ENCODE measurements around the gene CDC42SE1. TPM values are rescaled to one million over a fixed set of nuclear protein-coding genes. Genes with fewer than 3 reads are reported as not detected.

CDC42SE1 gene, protein sequence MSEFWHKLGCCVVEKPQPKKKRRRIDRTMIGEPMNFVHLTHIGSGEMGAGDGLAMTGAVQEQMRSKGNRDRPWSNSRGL
- total RNA-seq (2021) (57.5 and 63.8 TPM in 2 replicates), Bru-seq, nascent RNA (percentile 71 among the genes with signal in this experiment), BruChase-seq, experiment 1, labeled RNA remaining after a 2-hour chase (percentile 86 among the genes with signal in this experiment), BruChase-seq, experiment 2, labeled RNA remaining after a 6-hour chase (percentile 83 among the genes with signal in this experiment)
- long read RNA-seq, transcript CDC42SE1-201 (5 exons, 3,045 nt): major isoform, 18 of 28 reads
- long read RNA-seq, partial matches to known transcripts: 2 of 28 reads
- long read RNA-seq, other reads (novel, unspliced or antisense): 7 of 28 reads

DNA sequence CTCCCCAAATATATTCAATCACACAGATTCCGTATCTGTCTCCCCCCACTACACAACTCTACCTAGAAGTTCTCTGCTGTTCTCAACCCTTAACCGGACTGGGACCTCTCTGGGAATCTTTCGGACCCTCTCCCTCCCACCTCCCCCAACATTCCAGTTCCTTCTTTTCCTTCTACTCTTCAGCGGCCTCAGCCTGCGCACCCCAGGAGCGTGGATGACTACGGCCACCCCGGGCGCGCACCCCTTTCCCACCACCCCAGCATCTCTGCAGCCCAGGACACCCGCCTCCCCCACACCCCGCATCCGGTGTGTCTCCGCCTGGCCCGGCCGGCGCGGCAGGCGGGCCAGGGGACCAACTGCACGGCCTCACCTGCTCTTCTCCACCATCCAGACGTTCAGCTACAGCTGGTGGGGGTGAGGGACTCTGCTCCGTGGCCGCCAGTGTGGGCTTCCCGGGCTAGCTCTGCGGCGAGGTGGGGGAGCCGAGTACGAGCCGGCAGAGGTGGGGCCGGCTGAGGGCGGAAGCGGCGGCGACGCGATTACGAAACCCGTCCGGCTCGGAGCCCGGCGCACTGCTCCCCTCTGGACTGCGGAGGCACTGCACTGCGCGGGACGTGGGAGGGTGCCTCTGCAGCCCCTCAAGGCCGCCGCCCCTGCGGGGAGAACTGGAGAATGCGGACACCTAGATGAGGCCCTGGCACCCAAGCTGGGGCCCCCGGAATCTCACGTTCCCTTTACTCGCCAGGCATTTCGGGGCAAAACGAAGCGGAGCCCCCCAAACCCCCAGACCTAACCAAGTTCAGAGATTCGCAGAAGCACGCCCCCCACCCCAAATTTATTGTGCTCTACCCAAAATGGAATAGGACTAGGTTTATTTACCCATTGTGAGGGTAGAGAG is at the start of gene CDC42SE1:
TSS of gene CDC42SE1 (minus strand) at position 514 of the 898 bp plus-strand sequence. CDS start 3,892 bp downstream, outside the sequence.
- Histone ChIP-seq H3K4me3 (ENCODE audit: low read depth, low read length, poor library complexity, severe bottlenecking) (peak within 1 kb of the TSS; percentile 99), H3K36me3 (ENCODE audit: insufficient read depth, low read length, poor library complexity, severe bottlenecking) (peaks cover 31% of the 10 kb centered on the region), H3K27me3 (replicated peaks; ENCODE audit: insufficient read depth, low read depth, low read length, poor library complexity) (no peaks in the 10 kb centered on the region), H3K4me1 (ENCODE audit: insufficient read depth, low read length, poor library complexity, severe bottlenecking) (peaks cover 16% of the 10 kb centered on the region), H3K27ac (ENCODE audit: low read depth, low read length, poor library complexity, severe bottlenecking) (peak within 1 kb of the TSS; percentile 95), H3K9me3 (ENCODE audit: low read depth, low read length, poor library complexity, severe bottlenecking) (no peaks in the 10 kb centered on the region)
- intact Hi-C loops (cut with micrococcal nuclease; ENCODE audit: unreplicated experiment): loop anchor here (1.0 kb wide), 1 partner anchor 11 kb away; the partner anchor contains the start of gene GABPB2
- TF ChIP-seq CTCF (conservative IDR thresholded peaks at IDR 0.05; ENCODE audit: low read depth, low read length) (peak; percentile 77), EZH2 (IDR thresholded peaks at IDR 0.05; ENCODE audit: borderline replicate concordance, low read depth, low read length, poor library complexity, severe bottlenecking) (no peak)
- no TSS peak for BruUV-seq (replicated peaks)
- ChIA-PET POLR2A (ENCODE audit: low non-redundant PET) (no interaction called here), CTCF (interaction anchor here (0.6 to 1.0 kb wide), 3 partner anchors 11 to 32 kb away, joined by 4 to 7 read pairs (median 6); no protein-coding TSS in a partner anchor)
- DNase-seq (ENCODE audit: low spot score): peak; percentile 94

- intact Hi-C loops (cut with micrococcal nuclease; ENCODE audit: unreplicated experiment): no loop called here
- DNase-seq (ENCODE audit: low spot score): no peak
- Histone ChIP-seq H3K9me3 (ENCODE audit: low read depth, low read length, poor library complexity, severe bottlenecking) (no peaks in the 10 kb centered on the region), H3K27me3 (replicated peaks; ENCODE audit: insufficient read depth, low read depth, low read length, poor library complexity) (no peaks in the 10 kb centered on the region), H3K4me1 (ENCODE audit: insufficient read depth, low read length, poor library complexity, severe bottlenecking) (no peaks in the 10 kb centered on the region), H3K36me3 (ENCODE audit: insufficient read depth, low read length, poor library complexity, severe bottlenecking) (no peaks in the 10 kb centered on the region), H3K27ac (ENCODE audit: low read depth, low read length, poor library complexity, severe bottlenecking) (no peak overlapping the region), H3K4me3 (ENCODE audit: low read depth, low read length, poor library complexity, severe bottlenecking) (no peak overlapping the region)
- CTCF ChIA-PET: no interaction called here
- POLR2A ChIA-PET (ENCODE audit: low non-redundant PET): no interaction called here
- TF ChIP-seq CTCF (conservative IDR thresholded peaks at IDR 0.05; ENCODE audit: low read depth, low read length): no peak
- no peak for TF ChIP-seq EZH2 (IDR thresholded peaks at IDR 0.05; ENCODE audit: borderline replicate concordance, low read depth, low read length, poor library complexity, severe bottlenecking)
- BruUV-seq (replicated peaks): no TSS peak
Observed at GRCh38 chr1:151108331-151108730, 48.9 kb upstream of the CDC42SE1 start.

DNA sequence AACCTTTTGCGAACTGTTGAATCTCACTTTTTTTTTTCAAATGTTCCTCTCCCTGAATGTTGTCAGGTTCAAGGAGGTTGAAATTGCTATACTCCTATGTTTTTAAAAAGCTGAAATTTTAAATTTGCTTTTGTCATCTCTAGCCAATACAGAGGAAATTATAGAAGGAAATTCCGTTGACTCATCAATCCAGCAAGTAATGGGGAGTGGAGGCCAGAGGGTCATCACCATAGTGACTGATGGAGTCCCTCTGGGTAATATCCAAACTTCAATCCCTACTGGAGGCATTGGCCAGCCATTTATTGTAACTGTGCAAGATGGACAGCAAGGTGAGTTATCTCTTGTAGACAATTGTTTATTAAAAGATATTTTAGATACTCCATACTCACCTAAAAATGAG is 47.5 kb upstream of the CDC42SE1 start:
- intact Hi-C loops (cut with micrococcal nuclease; ENCODE audit: unreplicated experiment): no loop called here
- POLR2A ChIA-PET (ENCODE audit: low non-redundant PET): no interaction called here
- no TSS peak for BruUV-seq (replicated peaks)
- Histone ChIP-seq H3K4me3 (ENCODE audit: low read depth, low read length, poor library complexity, severe bottlenecking) (no peak overlapping the region), H3K9me3 (ENCODE audit: low read depth, low read length, poor library complexity, severe bottlenecking) (no peaks in the 10 kb centered on the region), H3K27ac (ENCODE audit: low read depth, low read length, poor library complexity, severe bottlenecking) (no peak overlapping the region), H3K4me1 (ENCODE audit: insufficient read depth, low read length, poor library complexity, severe bottlenecking) (no peaks in the 10 kb centered on the region), H3K27me3 (replicated peaks; ENCODE audit: insufficient read depth, low read depth, low read length, poor library complexity) (no peaks in the 10 kb centered on the region), H3K36me3 (ENCODE audit: insufficient read depth, low read length, poor library complexity, severe bottlenecking) (no peaks in the 10 kb centered on the region)
- CTCF ChIA-PET: no interaction called here
- no peak for DNase-seq (ENCODE audit: low spot score)
- TF ChIP-seq EZH2 (IDR thresholded peaks at IDR 0.05; ENCODE audit: borderline replicate concordance, low read depth, low read length, poor library complexity, severe bottlenecking) (no peak), CTCF (conservative IDR thresholded peaks at IDR 0.05; ENCODE audit: low read depth, low read length) (no peak)
